ENCODE measurements around the gene TRAT1.

- no peak for TF ChIP-seq CTCF (IDR thresholded peaks at IDR 0.05; ENCODE audit: borderline replicate concordance, extremely low read depth, low read length, poor library complexity, severe bottlenecking)
- TF ChIP-seq EZH2 (IDR thresholded peaks at IDR 0.05; ENCODE audit: borderline replicate concordance, low read depth, low read length, severe bottlenecking), result no peak
Measured at GRCh38 chr3:108838436-108838835, 15.8 kb downstream of the TRAT1 start.

All from DND-41 (cell line).